Measurements from ENCODE around the gene CUL2. TPM values are rescaled to one million over a fixed set of nuclear protein-coding genes. Genes with fewer than 3 reads are reported as not detected.

The CUL2 gene
- total RNA-seq, 3 donors from 2014 or later, result 18.5 to 40.4 (median 24.7) TPM

DNA sequence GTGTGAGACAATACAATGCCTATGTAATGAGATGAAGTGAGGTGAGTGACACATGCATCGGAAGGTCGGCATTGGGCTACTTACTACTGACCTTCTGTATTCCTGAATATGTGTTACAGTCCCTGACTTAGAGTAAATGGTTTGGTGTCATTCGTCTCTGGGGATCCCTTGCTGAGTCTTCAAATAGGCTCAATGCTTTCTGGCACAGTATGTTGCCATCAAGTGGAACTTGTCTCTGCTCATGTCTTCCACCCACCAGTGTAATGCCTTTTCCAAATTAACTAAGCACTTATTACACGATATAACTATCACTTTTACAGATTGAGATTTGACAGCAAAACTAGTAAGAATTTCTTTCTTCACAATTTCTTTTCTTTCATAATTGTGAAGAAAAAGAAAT lies 10.9 kb downstream of the CUL2 start:
- no peaks in the 10 kb centered on the region for H3K36me3 ChIP-seq (ENCODE audit: low read depth)

GRCh38 chr10:35075228-35075627 lies 14.9 kb downstream of the CUL2 start:
- Histone ChIP-seq H3K9me3 (no peaks in the 10 kb centered on the region), H3K4me3 (no peak overlapping the region), H3K36me3 (ENCODE audit: low read depth) (peaks cover 3% of the 10 kb centered on the region), H3K4me1 (ENCODE audit: low read depth) (no peaks in the 10 kb centered on the region)
- no peak for ATAC-seq
- intact Hi-C loops (cut with DNase I, micrococcal nuclease), result no loop called here
- DNase-seq, result no peak
- no peak for TF ChIP-seq CTCF (IDR thresholded peaks at IDR 0.05)

More for the DNA sequence above, 10.9 kb downstream of the CUL2 start:
- intact Hi-C loops (cut with DNase I, micrococcal nuclease), result no loop called here
- H3K9me3 ChIP-seq, result no peaks in the 10 kb centered on the region
- DNase-seq, result no peak
- H3K4me3 ChIP-seq, result no peak overlapping the region
- TF ChIP-seq CTCF (IDR thresholded peaks at IDR 0.05), result no peak
- no peak for ATAC-seq
- no peaks in the 10 kb centered on the region for H3K4me1 ChIP-seq (ENCODE audit: low read depth)

- peaks cover 3% of the 10 kb centered on the region for H3K36me3 ChIP-seq (ENCODE audit: low read depth)
- H3K4me1 ChIP-seq (ENCODE audit: low read depth), result no peaks in the 10 kb centered on the region
- TF ChIP-seq CTCF (IDR thresholded peaks at IDR 0.05), result no peak
- DNase-seq (no peak), ATAC-seq (no peak)
- no peak overlapping the region for H3K4me3 ChIP-seq
- intact Hi-C loops (cut with DNase I, micrococcal nuclease), result no loop called here
- H3K9me3 ChIP-seq, result no peaks in the 10 kb centered on the region
These were observed 15.9 kb downstream of the CUL2 start for GRCh38 chr10:35074266-35074665.

GRCh38 chr10:35070521-35070920 lies 19.6 kb downstream of the CUL2 start:
- Histone ChIP-seq H3K9me3 (no peaks in the 10 kb centered on the region), H3K4me1 (ENCODE audit: low read depth) (no peaks in the 10 kb centered on the region), H3K4me3 (no peak overlapping the region), H3K36me3 (ENCODE audit: low read depth) (peaks cover 3% of the 10 kb centered on the region)
- intact Hi-C loops (cut with DNase I, micrococcal nuclease), result no loop called here
- DNase-seq (no peak), ATAC-seq (no peak)
- no peak for TF ChIP-seq CTCF (IDR thresholded peaks at IDR 0.05)

- Histone ChIP-seq H3K4me3 (no peak overlapping the region), H3K36me3 (ENCODE audit: low read depth) (no peaks in the 10 kb centered on the region), H3K4me1 (ENCODE audit: low read depth) (no peaks in the 10 kb centered on the region), H3K9me3 (no peaks in the 10 kb centered on the region)
- DNase-seq (no peak), ATAC-seq (no peak)
- intact Hi-C loops (cut with DNase I, micrococcal nuclease), result no loop called here
- TF ChIP-seq CTCF (IDR thresholded peaks at IDR 0.05), result no peak
These were observed 26.2 kb downstream of the CUL2 start for GRCh38 chr10:35063837-35064454.

DNA sequence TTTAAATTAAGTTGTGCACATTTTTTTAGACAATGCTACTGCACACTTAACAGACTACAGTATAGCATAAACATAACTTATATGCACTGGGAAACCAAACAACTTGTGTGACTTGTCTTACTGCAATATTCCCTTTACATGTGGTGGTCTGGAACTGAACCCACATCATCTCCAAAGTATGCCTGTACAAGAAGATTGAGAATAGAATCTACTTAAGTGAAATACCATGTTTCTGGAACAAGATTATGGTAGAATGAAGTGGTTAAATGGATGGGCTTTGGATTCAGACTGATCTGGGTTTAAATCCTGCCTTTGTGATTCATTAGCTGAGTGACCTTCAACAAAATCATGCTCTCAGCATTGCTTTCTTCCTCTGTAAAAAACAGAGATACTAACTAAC lies 30.7 kb downstream of the CUL2 start:
- H3K36me3 ChIP-seq (ENCODE audit: low read depth), result no peaks in the 10 kb centered on the region
- DNase-seq, result no peak
- H3K4me1 ChIP-seq (ENCODE audit: low read depth), result peaks cover 4% of the 10 kb centered on the region
- no peaks in the 10 kb centered on the region for H3K9me3 ChIP-seq
- no peak overlapping the region for H3K4me3 ChIP-seq
- TF ChIP-seq CTCF (IDR thresholded peaks at IDR 0.05), result no peak
- intact Hi-C loops (cut with DNase I, micrococcal nuclease), result no loop called here
- ATAC-seq, result no peak
